ENCODE results near the gene EGFLAM.

DNA sequence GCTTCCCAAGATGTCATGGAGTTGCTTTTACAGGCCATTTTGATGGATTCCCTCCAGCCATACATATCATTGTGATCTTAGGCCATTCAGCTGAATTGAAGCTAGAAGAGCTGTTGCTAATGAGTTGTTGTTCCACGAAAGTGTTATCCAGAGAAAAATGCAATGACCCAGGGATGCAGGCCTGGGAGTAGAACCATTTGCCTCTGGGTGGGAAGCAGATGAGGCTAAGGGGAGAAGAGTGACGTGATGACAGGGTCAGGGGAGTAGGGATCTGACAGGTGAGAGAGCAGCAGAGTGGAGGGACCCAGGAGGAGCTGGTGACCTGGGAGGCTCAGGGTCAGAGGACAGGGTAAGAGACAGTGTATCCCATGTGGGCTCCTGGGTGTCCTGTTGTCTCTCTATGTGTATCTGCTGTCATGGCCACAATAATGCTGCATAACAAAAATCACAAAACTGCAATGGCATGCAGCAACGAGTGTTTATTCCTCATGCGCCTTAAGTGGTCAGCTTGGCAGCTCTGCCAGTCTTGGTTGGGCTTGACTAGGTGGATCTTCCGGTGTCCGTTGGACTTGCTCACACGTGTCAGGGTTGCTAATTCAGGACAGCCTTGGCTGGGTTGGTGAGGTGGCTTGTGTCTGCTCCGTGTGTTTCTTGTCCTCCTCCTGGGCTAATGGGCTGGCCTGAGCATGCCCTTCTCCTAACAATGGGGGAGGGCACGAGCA lies 207.5 kb downstream of the EGFLAM start:
- TF ChIP-seq POLR2A (IDR thresholded peaks at IDR 0.05; ENCODE audit: low read depth, low read length) (no peak), JUN (IDR thresholded peaks at IDR 0.05; ENCODE audit: borderline replicate concordance, insufficient read depth, insufficient read length, low read depth) (no peak), POLR2AphosphoS5 (IDR thresholded peaks at IDR 0.05; ENCODE audit: insufficient read depth, low read depth, low read length) (no peak), EZH2 (IDR thresholded peaks at IDR 0.05; ENCODE audit: borderline replicate concordance, low read depth, low read length, severe bottlenecking) (no peak), FOS (IDR thresholded peaks at IDR 0.05; ENCODE audit: borderline replicate concordance, insufficient read depth, low read length) (no peak)
- TF ChIP-seq, protein P1, sequence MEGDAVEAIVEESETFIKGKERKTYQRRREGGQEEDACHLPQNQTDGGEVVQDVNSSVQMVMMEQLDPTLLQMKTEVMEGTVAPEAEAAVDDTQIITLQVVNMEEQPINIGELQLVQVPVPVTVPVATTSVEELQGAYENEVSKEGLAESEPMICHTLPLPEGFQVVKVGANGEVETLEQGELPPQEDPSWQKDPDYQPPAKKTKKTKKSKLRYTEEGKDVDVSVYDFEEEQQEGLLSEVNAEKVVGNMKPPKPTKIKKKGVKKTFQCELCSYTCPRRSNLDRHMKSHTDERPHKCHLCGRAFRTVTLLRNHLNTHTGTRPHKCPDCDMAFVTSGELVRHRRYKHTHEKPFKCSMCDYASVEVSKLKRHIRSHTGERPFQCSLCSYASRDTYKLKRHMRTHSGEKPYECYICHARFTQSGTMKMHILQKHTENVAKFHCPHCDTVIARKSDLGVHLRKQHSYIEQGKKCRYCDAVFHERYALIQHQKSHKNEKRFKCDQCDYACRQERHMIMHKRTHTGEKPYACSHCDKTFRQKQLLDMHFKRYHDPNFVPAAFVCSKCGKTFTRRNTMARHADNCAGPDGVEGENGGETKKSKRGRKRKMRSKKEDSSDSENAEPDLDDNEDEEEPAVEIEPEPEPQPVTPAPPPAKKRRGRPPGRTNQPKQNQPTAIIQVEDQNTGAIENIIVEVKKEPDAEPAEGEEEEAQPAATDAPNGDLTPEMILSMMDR (IDR thresholded peaks at IDR 0.05; ENCODE audit: extremely low read depth in 1 of 2, insufficient read depth in 1 of 2, low read depth in 1 of 2, low read length in 2 of 2) = no peak
- TF ChIP-seq, protein P2, sequence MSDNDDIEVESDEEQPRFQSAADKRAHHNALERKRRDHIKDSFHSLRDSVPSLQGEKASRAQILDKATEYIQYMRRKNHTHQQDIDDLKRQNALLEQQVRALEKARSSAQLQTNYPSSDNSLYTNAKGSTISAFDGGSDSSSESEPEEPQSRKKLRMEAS (IDR thresholded peaks at IDR 0.05; ENCODE audit: insufficient read depth, insufficient read length) = no peak
